ENCODE measurements around the gene PROCR. TPM values are rescaled to one million over a fixed set of nuclear protein-coding genes. Genes with fewer than 3 reads are reported as not detected.

PROCR gene
- polyA plus RNA-seq, 3 donors: 0.43 to 1.1 (median 0.90) TPM

GRCh38 chr20:35150846-35151579 is 20.9 kb upstream of the PROCR start:
- Mint-ChIP-seq H3K27ac (no peak overlapping the region), H3K27me3 (ENCODE audit: low read depth in 3 of 3) (peaks cover 0 to 2% (median 0%) of the 10 kb centered on the region in 3 donors)

GRCh38 chr20:35151736-35152135 is 20.1 kb upstream of the PROCR start:
- intact Hi-C loops (cut with micrococcal nuclease): no loop called here
- WGBS (ENCODE audit: insufficient coverage): no CpG with 5 or more reads among the region's 4 CpGs
- Histone ChIP-seq H3K36me3 (replicated peaks in 1 of 2; ENCODE audit: control insufficient read depth in 1 of 2, insufficient read depth in 2 of 2, low read length in 2 of 2) (no peaks in the 10 kb centered on the region), H3K4me3 (replicated peaks in 1 of 3; ENCODE audit: low read depth in 2 of 3, low read length in 3 of 3) (no peak overlapping the region), H3K27me3 (ENCODE audit: control insufficient read depth in 2 of 2, insufficient read depth in 2 of 2, low read length in 2 of 2) (no peaks in the 10 kb centered on the region), H3K9ac (ENCODE audit: insufficient read depth, low read length, poor library complexity, severe bottlenecking) (no peak overlapping the region), H3K79me2 (ENCODE audit: insufficient read depth, low read length) (peaks cover 5% of the 10 kb centered on the region), H3K4me1 (ENCODE audit: control insufficient read depth in 1 of 2, insufficient read depth in 2 of 2, low read length in 2 of 2) (peaks cover 14% of the 10 kb centered on the region in 2 donors), H3K9me3 (replicated peaks in 1 of 2; ENCODE audit: control insufficient read depth in 1 of 2, insufficient read depth in 1 of 2, low read length in 2 of 2) (no peaks in the 10 kb centered on the region), H3K4me2 (replicated peaks; ENCODE audit: extremely low read depth, low read length, poor library complexity, severe bottlenecking) (no peak overlapping the region), H4K20me1 (ENCODE audit: insufficient read depth, low read length) (no peaks in the 10 kb centered on the region), H3K27ac (ENCODE audit: low read depth in 1 of 2, low read length in 2 of 2) (no peak overlapping the region), H2AFZ (ENCODE audit: insufficient read depth, low read depth, low read length, poor library complexity, severe bottlenecking) (no peak overlapping the region)
- TF ChIP-seq CTCF (IDR thresholded peaks at IDR 0.05): no peak
- Mint-ChIP-seq H3K4me3 (no peak overlapping the region), H3K9me3 (no peaks in the 10 kb centered on the region), H3K27me3 (ENCODE audit: low read depth in 3 of 3) (peaks cover 0 to 2% (median 0%) of the 10 kb centered on the region in 3 donors), H3K4me1 (peaks cover 16% of the 10 kb centered on the region), H3K36me3 (no peaks in the 10 kb centered on the region), H3K27ac (no peak overlapping the region)
- DNase-seq: no peak

More at GRCh38 chr20:35150846-35151579, 20.9 kb upstream of the PROCR start:
- Histone ChIP-seq H3K4me2 (replicated peaks; ENCODE audit: extremely low read depth, low read length, poor library complexity, severe bottlenecking) (no peak overlapping the region), H3K4me1 (ENCODE audit: control insufficient read depth in 1 of 2, insufficient read depth in 2 of 2, low read length in 2 of 2) (peaks cover 21% of the 10 kb centered on the region in 2 donors), H3K36me3 (replicated peaks in 1 of 2; ENCODE audit: control insufficient read depth in 1 of 2, insufficient read depth in 2 of 2, low read length in 2 of 2) (no peaks in the 10 kb centered on the region), H3K27me3 (ENCODE audit: control insufficient read depth in 2 of 2, insufficient read depth in 2 of 2, low read length in 2 of 2) (no peaks in the 10 kb centered on the region), H3K9ac (ENCODE audit: insufficient read depth, low read length, poor library complexity, severe bottlenecking) (no peak overlapping the region), H4K20me1 (ENCODE audit: insufficient read depth, low read length) (peaks cover 7% of the 10 kb centered on the region), H3K9me3 (replicated peaks in 1 of 2; ENCODE audit: control insufficient read depth in 1 of 2, insufficient read depth in 1 of 2, low read length in 2 of 2) (no peaks in the 10 kb centered on the region), H3K79me2 (ENCODE audit: insufficient read depth, low read length) (peaks cover 12% of the 10 kb centered on the region), H3K27ac (ENCODE audit: low read depth in 1 of 2, low read length in 2 of 2) (no peak overlapping the region), H3K4me3 (replicated peaks in 1 of 3; ENCODE audit: low read depth in 2 of 3, low read length in 3 of 3) (no peak overlapping the region), H2AFZ (ENCODE audit: insufficient read depth, low read depth, low read length, poor library complexity, severe bottlenecking) (no peak overlapping the region)
- H3K4me1 Mint-ChIP-seq: peaks cover 23% of the 10 kb centered on the region
- intact Hi-C loops (cut with micrococcal nuclease): no loop called here
- DNase-seq: no peak
- H3K4me3 Mint-ChIP-seq: no peak overlapping the region
- H3K36me3 Mint-ChIP-seq: no peaks in the 10 kb centered on the region
- no peak for TF ChIP-seq CTCF (IDR thresholded peaks at IDR 0.05)
- WGBS (ENCODE audit: insufficient coverage): 89% methylated on average over 3 of the region's 6 CpGs
- no peaks in the 10 kb centered on the region for H3K9me3 Mint-ChIP-seq

All from CD14-positive monocyte (primary cell).